HG03060 (cell line): ENCODE measurements around the gene PCDH17.

Experiments used
- ATAC-seq: cut with Tn5 transposase; IDR thresholded peaks from one replicate; pipeline ENCODE4 v1.9.1; 2021; ENCODE audit warnings: low read depth, moderate number of reproducible peaks; ENCODE audit not compliant: unreplicated experiment

The PCDH17 gene, protein sequence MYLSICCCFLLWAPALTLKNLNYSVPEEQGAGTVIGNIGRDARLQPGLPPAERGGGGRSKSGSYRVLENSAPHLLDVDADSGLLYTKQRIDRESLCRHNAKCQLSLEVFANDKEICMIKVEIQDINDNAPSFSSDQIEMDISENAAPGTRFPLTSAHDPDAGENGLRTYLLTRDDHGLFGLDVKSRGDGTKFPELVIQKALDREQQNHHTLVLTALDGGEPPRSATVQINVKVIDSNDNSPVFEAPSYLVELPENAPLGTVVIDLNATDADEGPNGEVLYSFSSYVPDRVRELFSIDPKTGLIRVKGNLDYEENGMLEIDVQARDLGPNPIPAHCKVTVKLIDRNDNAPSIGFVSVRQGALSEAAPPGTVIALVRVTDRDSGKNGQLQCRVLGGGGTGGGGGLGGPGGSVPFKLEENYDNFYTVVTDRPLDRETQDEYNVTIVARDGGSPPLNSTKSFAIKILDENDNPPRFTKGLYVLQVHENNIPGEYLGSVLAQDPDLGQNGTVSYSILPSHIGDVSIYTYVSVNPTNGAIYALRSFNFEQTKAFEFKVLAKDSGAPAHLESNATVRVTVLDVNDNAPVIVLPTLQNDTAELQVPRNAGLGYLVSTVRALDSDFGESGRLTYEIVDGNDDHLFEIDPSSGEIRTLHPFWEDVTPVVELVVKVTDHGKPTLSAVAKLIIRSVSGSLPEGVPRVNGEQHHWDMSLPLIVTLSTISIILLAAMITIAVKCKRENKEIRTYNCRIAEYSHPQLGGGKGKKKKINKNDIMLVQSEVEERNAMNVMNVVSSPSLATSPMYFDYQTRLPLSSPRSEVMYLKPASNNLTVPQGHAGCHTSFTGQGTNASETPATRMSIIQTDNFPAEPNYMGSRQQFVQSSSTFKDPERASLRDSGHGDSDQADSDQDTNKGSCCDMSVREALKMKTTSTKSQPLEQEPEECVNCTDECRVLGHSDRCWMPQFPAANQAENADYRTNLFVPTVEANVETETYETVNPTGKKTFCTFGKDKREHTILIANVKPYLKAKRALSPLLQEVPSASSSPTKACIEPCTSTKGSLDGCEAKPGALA (N-terminal part only)

DNA sequence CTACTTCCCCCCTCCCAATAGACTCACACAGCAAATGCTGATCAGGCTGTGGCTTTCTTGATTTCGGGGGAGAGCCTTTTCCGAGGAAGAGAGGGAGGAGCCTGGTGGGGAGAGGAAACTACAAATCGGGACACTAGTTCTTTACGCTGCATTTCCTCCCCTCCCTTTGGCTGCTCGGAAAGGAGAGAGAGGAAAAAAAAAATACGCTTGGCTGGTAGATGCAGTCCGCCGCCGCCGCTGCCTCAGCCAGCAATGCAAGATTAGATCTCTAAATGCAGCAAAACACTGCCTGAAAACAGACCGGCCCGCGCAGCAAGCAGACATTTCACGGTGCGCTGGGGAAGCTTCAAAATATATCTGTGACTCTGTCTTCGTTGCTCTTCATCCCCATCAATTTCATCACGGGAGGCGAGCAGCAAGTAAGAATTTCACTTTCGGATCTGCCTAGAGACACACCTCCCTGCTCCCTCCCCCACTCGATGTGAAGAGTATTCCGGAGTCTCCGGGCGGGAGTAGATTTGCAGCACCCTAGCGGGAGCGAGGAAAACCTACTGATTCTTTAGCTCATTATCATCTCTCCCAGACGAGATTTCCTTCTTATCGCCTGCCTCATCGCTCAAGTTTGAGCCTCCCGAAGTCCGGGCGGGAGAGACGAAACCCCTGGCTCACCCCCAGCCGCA, at the start of gene PCDH17:
PCDH17 (plus strand) TSS at position 149 of the 680 bp plus-strand sequence. CDS start 803 bp downstream, outside the sequence.
- no peak for ATAC-seq

DNA sequence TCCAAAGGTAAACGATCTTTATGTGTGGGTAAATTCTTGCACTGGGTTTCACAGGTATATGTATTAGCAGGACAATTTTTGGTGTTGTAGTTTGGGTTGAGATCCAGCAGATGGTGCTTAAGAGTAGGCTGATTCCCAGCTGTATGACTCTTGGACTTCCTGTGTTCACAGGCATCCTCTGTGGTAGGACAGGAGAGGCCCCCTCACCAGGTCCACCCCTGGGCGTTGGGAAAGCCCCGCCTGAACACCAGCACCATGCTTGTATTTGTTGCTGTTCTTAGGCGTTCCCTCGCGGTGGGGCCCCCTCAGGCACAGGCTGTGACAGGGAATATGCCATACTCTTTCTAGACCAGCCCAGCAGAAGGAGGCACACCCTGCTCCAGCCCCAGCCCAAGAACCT, 49.5 kb upstream of the PCDH17 start:
- ATAC-seq: no peak

DNA sequence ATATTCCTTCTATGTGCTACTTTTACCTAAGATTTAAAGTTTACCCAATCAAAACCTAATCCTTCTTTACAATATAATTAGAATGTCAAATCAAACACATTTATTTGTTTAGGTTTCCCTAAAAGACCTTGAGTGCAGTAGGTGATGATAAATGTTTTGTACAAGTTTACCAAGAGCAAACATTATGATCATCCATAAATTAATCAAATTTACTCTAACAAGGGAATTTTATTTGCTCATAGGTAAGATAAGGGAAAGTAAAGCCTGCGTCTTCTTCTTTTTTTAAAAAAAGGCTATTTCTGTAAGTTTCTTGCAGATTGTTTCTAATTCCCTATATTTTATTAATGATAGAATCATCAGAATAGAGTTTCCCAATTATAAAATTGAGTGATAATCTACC, 48.0 kb upstream of the PCDH17 start:
- ATAC-seq: no peak

DNA sequence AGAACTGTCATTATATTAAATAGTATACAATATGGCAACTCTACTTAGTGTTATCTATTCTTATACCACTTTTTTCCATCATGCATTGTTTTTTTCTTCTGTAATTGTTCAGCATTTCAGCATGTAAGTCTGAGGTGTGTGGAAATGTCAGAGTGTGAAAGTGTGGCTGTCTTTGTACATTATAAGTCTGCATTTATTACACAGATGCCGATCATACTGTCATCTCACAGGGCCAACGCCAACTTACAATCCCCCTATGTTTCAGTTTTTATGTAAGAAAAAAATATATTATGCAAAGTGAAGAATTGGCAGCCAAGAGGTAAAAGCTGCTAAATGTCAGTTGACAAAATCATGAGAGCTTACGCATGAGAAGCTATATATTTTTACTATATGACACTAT, 42.9 kb upstream of the PCDH17 start:
- no peak for ATAC-seq

DNA sequence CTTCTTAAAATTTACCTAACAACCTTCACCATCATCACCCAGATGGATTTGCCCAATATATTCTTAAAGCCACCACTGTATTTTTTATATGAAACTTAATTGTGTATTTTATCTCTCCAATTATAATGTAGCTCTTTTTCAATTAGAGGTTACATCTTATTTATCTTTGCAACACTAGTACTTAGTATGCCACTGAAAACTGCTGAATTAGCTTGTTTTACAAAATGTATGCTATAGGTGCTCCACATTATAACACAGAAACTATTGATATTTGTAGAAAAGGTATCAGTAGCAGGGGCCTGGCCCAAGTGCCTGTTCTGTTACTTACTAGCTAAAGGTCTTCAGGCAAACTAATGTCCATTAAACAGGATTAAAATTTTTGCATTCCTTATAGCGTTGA, 35.8 kb upstream of the PCDH17 start:
- no peak for ATAC-seq

DNA sequence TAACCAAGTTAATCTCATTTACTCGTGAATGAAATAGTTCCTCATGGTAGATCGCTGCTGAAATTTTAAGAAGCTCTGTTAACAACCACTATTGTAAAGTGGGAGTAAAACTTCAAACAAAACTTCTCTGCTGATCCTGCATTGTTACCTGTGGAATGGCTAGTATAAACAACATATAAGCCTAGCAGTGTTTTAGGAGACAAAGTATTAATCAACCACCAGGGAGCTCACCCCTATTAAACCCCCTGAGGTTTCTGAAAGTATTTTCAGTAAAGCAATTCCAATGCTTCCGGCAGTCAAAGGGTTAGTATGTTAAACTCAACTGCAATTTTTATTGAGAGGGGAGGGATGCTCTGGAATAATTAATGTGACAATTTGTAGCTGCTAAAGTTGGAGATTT, 30.0 kb upstream of the PCDH17 start:
- ATAC-seq: no peak

DNA sequence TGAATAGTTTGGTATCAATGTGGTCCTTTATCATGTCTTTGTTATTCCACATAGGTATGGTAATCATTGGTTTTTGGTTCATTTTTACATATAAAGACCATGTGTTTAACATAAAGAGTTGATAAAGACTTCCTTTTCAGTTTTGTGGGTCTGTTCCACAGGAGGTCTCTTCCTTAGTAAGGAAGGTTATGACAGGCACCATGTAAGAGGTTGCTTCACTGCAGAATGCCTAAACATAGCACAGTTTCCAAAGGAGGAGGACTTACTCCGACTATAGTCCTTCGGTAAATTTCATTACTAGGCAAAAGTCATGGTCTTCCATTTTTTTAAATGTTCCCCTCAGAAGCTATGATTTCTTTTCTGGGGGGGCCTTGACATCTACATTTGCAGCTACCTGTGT, 27.1 kb upstream of the PCDH17 start:
- ATAC-seq: no peak

DNA sequence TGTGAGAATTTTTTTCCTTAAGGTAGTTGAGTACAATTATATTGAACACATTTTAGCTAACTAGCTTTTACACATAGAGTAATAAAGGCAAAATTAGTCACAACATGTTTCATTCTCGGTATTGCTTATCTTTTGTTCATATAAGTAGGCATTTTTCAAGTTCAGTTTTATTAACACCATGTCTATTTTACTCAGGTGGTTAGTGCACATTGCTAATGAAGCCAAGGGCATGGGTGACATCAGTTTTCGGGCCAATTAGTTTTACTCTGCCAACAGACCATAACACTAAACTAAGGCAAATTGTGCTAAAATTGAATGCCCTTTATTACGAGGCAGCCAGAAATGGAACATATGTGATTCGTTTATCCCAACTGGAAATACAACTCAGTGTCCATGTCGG, 19.6 kb upstream of the PCDH17 start:
- ATAC-seq: no peak

DNA sequence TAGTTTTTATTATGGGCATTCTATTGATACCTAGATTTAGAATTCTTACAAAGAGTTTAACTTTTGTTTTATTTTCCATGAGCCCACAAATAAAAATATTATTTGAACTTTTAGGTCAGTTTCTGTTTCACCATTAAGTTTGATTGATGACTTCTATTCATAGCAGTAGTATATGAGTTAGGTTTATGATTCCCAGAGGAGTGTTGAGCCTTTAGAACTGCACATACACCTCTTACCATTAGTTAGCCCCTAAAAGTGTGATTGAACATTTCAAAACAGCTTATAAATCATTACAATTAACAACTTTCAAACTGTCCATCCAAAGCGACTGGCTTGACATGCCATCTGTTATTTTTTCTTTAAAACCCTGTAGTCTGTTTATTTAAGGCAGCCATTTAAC, 19.0 kb upstream of the PCDH17 start:
- ATAC-seq: no peak

DNA sequence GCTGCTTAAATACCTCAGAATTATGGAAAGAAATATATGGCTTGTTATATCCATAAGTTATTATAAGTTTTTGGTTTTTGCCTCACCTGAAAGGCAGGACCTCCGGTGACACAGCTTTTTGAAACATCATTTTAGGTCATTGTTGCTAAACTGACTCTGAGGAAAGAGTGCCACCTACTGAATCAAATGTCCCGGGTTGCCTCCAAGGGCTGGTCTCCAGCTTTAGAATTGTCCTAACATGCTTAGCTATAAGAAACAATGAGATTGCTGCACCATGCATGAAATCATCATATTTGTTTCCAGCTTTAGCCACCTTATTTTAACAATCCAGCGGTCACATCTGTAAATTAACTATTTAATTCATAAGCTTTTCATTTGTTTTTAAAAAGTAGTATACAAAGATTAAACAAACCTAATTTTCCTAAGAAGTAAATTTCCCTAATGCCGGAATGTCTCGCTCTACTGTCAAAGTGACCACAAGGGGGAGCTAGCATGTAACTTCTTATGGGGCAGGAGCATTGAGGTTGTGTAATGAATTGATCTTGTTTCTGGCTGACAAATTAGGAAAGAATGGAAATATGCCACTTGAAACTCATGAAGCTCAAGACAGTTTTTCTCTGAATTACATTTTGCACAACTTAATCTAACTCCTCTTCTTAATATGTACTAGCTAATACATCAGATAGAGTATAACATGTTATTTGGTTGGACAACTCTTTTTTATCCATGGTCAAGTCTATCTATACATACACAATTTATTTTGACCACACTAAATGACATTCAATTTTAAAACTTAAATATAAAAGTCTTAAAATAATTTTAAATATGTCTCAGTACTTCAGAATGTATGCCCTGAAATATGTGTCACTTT, 6.7 kb upstream of the PCDH17 start:
- ATAC-seq: no peak

DNA sequence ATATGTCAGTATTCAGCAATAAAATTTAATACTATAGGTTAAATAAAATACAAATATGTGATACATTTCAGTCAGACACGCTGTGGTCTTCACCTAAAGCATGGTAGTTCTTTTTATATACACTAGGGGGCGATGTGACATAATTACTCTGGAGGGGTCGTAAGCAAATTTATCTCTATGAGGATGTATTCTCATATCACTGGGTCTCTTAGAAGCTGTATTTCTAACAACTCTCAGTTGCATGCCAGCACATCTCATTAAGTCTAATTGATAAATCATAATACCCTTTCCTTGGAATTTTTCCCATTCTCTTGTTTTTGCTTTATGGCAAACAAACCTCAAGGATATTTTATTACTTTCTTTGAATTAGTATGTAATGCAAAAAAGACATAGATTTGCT, 3.9 kb upstream of the PCDH17 start:
- no peak for ATAC-seq

DNA sequence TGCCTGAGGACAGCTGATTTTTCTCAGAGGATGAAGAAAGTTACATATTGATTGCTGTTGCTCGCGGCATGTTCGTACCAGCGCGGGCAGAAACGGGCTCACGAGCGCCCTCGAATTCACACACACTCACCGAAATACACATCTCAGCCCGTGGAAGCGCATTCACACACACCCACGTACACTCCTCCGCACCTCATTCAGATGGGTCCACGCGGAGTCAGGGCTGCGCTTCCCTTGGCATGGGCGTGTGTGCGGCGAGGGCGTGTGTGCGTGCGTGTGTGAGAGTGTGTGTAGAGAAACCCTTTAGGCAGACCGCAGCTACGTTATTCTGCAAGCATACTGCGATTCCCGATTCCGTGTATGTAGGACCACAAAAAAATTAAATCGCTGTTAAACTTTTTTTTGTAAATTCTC, 2.1 kb upstream of the PCDH17 start:
- ATAC-seq: no peak

DNA sequence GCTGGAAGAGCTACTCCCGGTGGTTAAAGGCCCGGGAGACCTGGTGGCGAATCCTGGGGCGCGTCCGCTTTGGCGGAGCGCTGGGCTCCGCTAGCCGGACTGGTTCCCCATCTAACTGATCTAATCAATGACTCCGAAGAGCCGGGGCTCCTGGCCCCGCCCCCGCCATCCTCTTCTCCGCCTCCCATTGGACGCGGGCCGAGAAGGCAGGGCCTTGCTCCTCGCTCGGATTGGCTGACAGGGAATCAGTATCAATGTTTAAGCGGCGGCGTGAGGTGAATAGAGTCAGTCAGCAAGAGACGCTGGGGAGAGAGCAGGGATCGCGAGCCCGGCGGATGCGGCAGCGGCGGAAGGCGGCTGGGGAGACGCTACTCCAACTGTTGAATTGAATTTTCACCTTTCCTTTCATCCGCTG, 1.7 kb upstream of the PCDH17 start:
- no peak for ATAC-seq

DNA sequence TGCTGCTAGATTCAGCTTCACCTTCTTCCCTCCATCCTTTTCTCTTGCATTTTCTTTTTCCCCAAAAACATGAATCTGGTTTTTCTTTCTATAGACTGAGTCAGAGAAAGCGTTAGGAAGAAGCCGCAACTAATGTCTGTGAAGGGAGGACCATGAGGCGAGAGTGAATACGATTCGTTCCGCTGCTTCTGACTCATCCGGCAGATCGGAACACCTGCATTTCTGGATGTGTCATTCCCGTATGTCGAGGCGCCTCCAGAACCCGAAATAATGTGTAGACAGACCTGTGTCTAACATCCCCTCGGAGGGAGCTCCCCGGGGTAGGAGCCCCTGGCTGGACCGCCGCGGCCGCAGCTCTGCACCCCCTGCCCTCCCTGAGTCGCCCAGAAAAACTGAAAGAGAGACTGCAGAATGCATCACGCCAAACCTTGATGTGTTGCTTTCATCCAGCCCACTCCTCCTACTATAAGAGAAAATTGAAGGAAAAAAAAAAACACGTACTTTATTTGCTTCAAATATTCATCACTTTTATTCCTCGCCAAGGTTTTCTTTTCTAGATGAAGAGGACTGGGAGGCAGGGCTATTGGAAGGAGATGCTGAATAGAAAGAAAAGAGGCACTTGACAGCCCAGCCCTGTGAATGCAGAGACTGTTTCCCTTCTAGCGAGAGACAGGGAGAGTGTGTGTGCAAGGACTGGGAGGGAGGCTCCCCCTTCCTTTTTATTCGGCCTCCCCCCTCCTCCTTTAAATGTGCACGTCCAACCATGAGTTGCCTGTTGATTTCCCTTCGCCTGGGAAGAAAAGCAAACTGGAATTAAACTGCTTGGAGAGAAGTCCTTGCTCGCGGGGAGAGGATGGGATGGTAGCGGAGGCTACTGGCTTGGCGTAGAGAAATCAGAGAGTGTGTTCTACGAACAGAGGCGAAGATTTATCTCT, 616 bp upstream of the PCDH17 start:
- ATAC-seq: no peak

DNA sequence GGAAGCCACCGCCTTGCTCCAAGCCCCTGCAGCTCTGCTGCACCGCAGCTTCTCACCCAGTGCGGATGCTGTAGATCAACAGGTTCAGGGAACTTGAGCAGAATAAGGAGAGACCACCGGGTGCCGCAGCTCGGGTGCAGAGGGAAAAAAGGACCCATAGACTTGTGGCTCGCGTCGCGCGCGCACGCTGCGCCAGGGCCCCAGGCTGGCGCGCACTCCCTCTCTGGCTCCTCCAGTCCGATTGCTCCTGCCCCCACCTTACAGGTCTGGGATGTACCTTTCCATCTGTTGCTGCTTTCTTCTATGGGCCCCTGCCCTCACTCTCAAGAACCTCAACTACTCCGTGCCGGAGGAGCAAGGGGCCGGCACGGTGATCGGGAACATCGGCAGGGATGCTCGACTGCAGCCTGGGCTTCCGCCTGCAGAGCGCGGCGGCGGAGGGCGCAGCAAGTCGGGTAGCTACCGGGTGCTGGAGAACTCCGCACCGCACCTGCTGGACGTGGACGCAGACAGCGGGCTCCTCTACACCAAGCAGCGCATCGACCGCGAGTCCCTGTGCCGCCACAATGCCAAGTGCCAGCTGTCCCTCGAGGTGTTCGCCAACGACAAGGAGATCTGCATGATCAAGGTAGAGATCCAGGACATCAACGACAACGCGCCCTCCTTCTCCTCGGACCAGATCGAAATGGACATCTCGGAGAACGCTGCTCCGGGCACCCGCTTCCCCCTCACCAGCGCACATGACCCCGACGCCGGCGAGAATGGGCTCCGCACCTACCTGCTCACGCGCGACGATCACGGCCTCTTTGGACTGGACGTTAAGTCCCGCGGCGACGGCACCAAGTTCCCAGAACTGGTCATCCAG, 964 bp downstream of the PCDH17 start:
- ATAC-seq: no peak

DNA sequence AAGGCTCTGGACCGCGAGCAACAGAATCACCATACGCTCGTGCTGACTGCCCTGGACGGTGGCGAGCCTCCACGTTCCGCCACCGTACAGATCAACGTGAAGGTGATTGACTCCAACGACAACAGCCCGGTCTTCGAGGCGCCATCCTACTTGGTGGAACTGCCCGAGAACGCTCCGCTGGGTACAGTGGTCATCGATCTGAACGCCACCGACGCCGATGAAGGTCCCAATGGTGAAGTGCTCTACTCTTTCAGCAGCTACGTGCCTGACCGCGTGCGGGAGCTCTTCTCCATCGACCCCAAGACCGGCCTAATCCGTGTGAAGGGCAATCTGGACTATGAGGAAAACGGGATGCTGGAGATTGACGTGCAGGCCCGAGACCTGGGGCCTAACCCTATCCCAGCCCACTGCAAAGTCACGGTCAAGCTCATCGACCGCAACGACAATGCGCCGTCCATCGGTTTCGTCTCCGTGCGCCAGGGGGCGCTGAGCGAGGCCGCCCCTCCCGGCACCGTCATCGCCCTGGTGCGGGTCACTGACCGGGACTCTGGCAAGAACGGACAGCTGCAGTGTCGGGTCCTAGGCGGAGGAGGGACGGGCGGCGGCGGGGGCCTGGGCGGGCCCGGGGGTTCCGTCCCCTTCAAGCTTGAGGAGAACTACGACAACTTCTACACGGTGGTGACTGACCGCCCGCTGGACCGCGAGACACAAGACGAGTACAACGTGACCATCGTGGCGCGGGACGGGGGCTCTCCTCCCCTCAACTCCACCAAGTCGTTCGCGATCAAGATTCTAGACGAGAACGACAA, 1.8 kb downstream of the PCDH17 start:
- ATAC-seq: no peak
